Calu3 (cell line): ENCODE results near the gene BATF3. TPM values are rescaled to one million over a fixed set of nuclear protein-coding genes. Genes with fewer than 3 reads are reported as not detected.
"Not testable (repeated sequence)": the region's sequence is repeated elsewhere in the genome, so short reads cannot be mapped to it uniquely, and the experiment has no call there.

Experiments
- BruUV-seq: library from RNA; stranded (reverse); fragments of 400-500 nt; replicated peaks from 2 replicates; lab custom pipeline; 2021; lab: Mats Ljungman, UMichigan
- CTCF ChIA-PET: fragments of 300-600 bp; sonication (Branson Sonifier 250); formaldehyde crosslinking; loops from one replicate; lab custom pipeline; 2022; ENCODE audit warnings: antibody characterized with exemption; lab: Charles Lee
- DNase-seq: peaks from one replicate; pipeline ENCODE4 v3.0.0; 2022
- H3K27ac Mint-ChIP-seq: one replicate; pipeline ENCODE4 v1.8.0; 2022; ENCODE audit warnings: mixed read lengths; ENCODE audit not compliant: unreplicated experiment
- H3K27me3 Mint-ChIP-seq: one replicate; pipeline ENCODE4 v1.8.0; 2022; ENCODE audit warnings: mixed read lengths; ENCODE audit not compliant: unreplicated experiment
- H3K36me3 Mint-ChIP-seq: one replicate; pipeline ENCODE4 v1.8.0; 2022; ENCODE audit warnings: mild to moderate bottlenecking, moderate library complexity, mixed read lengths; ENCODE audit not compliant: insufficient read depth, unreplicated experiment
- H3K4me1 Mint-ChIP-seq: one replicate; pipeline ENCODE4 v1.8.0; 2022; ENCODE audit warnings: mild to moderate bottlenecking, low read depth, mixed read lengths; ENCODE audit not compliant: unreplicated experiment
- H3K4me3 Mint-ChIP-seq: one replicate; pipeline ENCODE4 v1.8.0; 2022; ENCODE audit warnings: mild to moderate bottlenecking, low read depth, moderate library complexity, mixed read lengths; ENCODE audit not compliant: unreplicated experiment
- H3K9me3 Mint-ChIP-seq: one replicate; pipeline ENCODE4 v1.8.0; 2022; ENCODE audit warnings: low read depth, mixed read lengths; ENCODE audit not compliant: unreplicated experiment
- CTCF ChIP-seq: fragments of 200-600 bp; IDR thresholded peaks from one replicate; pipeline ENCODE4 v1.8.0; 2022; ENCODE audit warnings: antibody characterized with exemption; ENCODE audit not compliant: unreplicated experiment
- intact Hi-C: fragments of 100-400 bp; cut with micrococcal nuclease; formaldehyde crosslinking; loops from one replicate; pipeline ENCODE4 v1.10.0; 2022; ENCODE audit not compliant: unreplicated experiment
- total RNA-seq: library from RNA; stranded (reverse); gene quantifications from 2 replicates; pipeline ENCODE4 v1.2.3, GENCODE V29; 2022

Gene BATF3
- total RNA-seq, 1 experiment from 2014 or later = 0.90 TPM

GRCh38 chr1:212713465-212714136 lies 14.0 kb upstream of the BATF3 start:
- BruUV-seq = no TSS peak
- peaks cover 19% of the 10 kb centered on the region for H3K27me3 Mint-ChIP-seq
- intact Hi-C loops = no loop called here
- no peaks in the 10 kb centered on the region for H3K4me1 Mint-ChIP-seq
- CTCF ChIA-PET = no interaction called here
- H3K9me3 Mint-ChIP-seq = no peaks in the 10 kb centered on the region
- H3K4me3 Mint-ChIP-seq = no peak overlapping the region
- no peaks in the 10 kb centered on the region for H3K36me3 Mint-ChIP-seq
- no peak overlapping the region for H3K27ac Mint-ChIP-seq
- no peak for DNase-seq
- TF ChIP-seq CTCF = no peak

- H3K27ac Mint-ChIP-seq = no peak overlapping the region
- CTCF ChIA-PET = no interaction called here
- H3K27me3 Mint-ChIP-seq = peaks cover 10% of the 10 kb centered on the region
- BruUV-seq = no TSS peak
- H3K36me3 Mint-ChIP-seq = no peaks in the 10 kb centered on the region
- TF ChIP-seq CTCF = no peak
- no peak for DNase-seq
- no peaks in the 10 kb centered on the region for H3K9me3 Mint-ChIP-seq
- H3K4me3 Mint-ChIP-seq = no peak overlapping the region
- H3K4me1 Mint-ChIP-seq = no peaks in the 10 kb centered on the region
- intact Hi-C loops = no loop called here
Observed at GRCh38 chr1:212712451-212713303, 13.0 kb upstream of the BATF3 start.

- H3K9me3 Mint-ChIP-seq, DNase-seq, H3K4me3 Mint-ChIP-seq, H3K27me3 Mint-ChIP-seq, H3K27ac Mint-ChIP-seq, H3K4me1 Mint-ChIP-seq, H3K36me3 Mint-ChIP-seq, intact Hi-C loops, BruUV-seq, CTCF ChIA-PET: not testable (repeated sequence)
Observed at GRCh38 chr1:212711974-212712373, 12.3 kb upstream of the BATF3 start.

GRCh38 chr1:212710566-212710965 lies 10.9 kb upstream of the BATF3 start:
- CTCF ChIA-PET = no interaction called here
- no peak for DNase-seq
- no peak for TF ChIP-seq CTCF
- H3K4me1 Mint-ChIP-seq = no peaks in the 10 kb centered on the region
- BruUV-seq = no TSS peak
- no peaks in the 10 kb centered on the region for H3K9me3 Mint-ChIP-seq
- no peaks in the 10 kb centered on the region for H3K36me3 Mint-ChIP-seq
- no peak overlapping the region for H3K27ac Mint-ChIP-seq
- H3K27me3 Mint-ChIP-seq = no peaks in the 10 kb centered on the region
- H3K4me3 Mint-ChIP-seq = no peak overlapping the region
- intact Hi-C loops = no loop called here
